GM12873 (cell line): ENCODE measurements around the gene FAM72D.
"Not testable (repeated sequence)": the region's sequence is repeated elsewhere in the genome, so short reads cannot be mapped to it uniquely, and the experiment has no call there.

Source experiments
- TF ChIP-seq, protein P1 (sequence below): IDR thresholded peaks from 2 replicates; pipeline ENCODE4 v1.5.1; 2012; ENCODE audit warnings: low read depth, mild to moderate bottlenecking, moderate library complexity, low read length, control low read depth; ENCODE audit not compliant: insufficient read depth; ENCODE audit errors: missing control alignments

FAM72D gene

GRCh38 chr1:145095284-145096057 lies at the start of gene FAM72D, which contains the start of gene SRGAP2B:
Gene FAM72D, plus strand, starts transcription at chr1:145095974. Its CDS starts 874 bp downstream, at chr1:145096848.
Gene SRGAP2B, minus strand, starts transcription at chr1:145095328. Its CDS starts 2,427 bp downstream, at chr1:145092901.
- TF ChIP-seq, protein P1, sequence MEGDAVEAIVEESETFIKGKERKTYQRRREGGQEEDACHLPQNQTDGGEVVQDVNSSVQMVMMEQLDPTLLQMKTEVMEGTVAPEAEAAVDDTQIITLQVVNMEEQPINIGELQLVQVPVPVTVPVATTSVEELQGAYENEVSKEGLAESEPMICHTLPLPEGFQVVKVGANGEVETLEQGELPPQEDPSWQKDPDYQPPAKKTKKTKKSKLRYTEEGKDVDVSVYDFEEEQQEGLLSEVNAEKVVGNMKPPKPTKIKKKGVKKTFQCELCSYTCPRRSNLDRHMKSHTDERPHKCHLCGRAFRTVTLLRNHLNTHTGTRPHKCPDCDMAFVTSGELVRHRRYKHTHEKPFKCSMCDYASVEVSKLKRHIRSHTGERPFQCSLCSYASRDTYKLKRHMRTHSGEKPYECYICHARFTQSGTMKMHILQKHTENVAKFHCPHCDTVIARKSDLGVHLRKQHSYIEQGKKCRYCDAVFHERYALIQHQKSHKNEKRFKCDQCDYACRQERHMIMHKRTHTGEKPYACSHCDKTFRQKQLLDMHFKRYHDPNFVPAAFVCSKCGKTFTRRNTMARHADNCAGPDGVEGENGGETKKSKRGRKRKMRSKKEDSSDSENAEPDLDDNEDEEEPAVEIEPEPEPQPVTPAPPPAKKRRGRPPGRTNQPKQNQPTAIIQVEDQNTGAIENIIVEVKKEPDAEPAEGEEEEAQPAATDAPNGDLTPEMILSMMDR, result not testable (repeated sequence)
